Endothelial cell of umbilical vein (primary cell): ENCODE results near the gene CALCR.

Experiments
- CTCF ChIP-seq, 2 donors: IDR thresholded peaks; 1 replicate in 1 of 2; 2 replicates in 1 of 2; pipeline ENCODE4 v1.5.1; 2011; ENCODE audit warnings: low read length in 2 of 2, mild to moderate bottlenecking in 2 of 2, moderate library complexity in 2 of 2, control low read depth in 1 of 2, inconsistent platforms in 1 of 2, low read depth in 1 of 2; ENCODE audit not compliant: insufficient read depth in 1 of 2; ENCODE audit errors: extremely low read depth in 1 of 2
- EZH2 ChIP-seq: IDR thresholded peaks from 2 replicates; pipeline ENCODE4 v1.6.1; 2012; ENCODE audit warnings: borderline replicate concordance, low read depth, mild to moderate bottlenecking, moderate library complexity, low read length, inconsistent platforms; ENCODE audit not compliant: severe bottlenecking
- GATA2 ChIP-seq: IDR thresholded peaks from 2 replicates; pipeline ENCODE4 v1.7.0; 2011; ENCODE audit warnings: low read depth, mild to moderate bottlenecking, moderate library complexity, mixed read lengths, low read length; ENCODE audit not compliant: insufficient read length, insufficient read depth
- JUN ChIP-seq: IDR thresholded peaks from 2 replicates; pipeline ENCODE4 v1.6.1; 2011; ENCODE audit warnings: borderline replicate concordance, low read depth; ENCODE audit not compliant: insufficient read length, insufficient read depth
- MAX ChIP-seq: IDR thresholded peaks from 2 replicates; pipeline ENCODE4 v1.6.1; 2011; ENCODE audit not compliant: insufficient read depth, insufficient read length
- POLR2A ChIP-seq: IDR thresholded peaks from 2 replicates; pipeline ENCODE4 v1.6.1; 2012; ENCODE audit warnings: low read depth, mild to moderate bottlenecking, control low read depth, low read length
- POLR2AphosphoS5 ChIP-seq: IDR thresholded peaks from 2 replicates; pipeline ENCODE4 v1.6.1; 2012; ENCODE audit warnings: low read depth, mild to moderate bottlenecking, control low read depth, low read length, moderate library complexity; ENCODE audit not compliant: insufficient read depth

GRCh38 chr7:93562106-93562505 is 12.4 kb downstream of the CALCR start:
- TF ChIP-seq POLR2A: no peak
- no peak for TF ChIP-seq CTCF (IDR thresholded peaks at IDR 0.05; ENCODE audit: extremely low read depth in 1 of 2, insufficient read depth in 1 of 2, low read depth in 1 of 2, low read length in 2 of 2)
- no peak for TF ChIP-seq POLR2AphosphoS5
- no peak for TF ChIP-seq JUN
- TF ChIP-seq EZH2: no peak
- no peak for TF ChIP-seq MAX
- no peak for TF ChIP-seq GATA2
